GM19099 (cell line): Measurements from ENCODE around the gene ITPR1.
A peak's percentile ranks its signal among the peaks of the same experiment; 100 is the strongest.

ENCODE experiments used
- POLR2A ChIP-seq: IDR thresholded peaks from 3 replicates; pipeline ENCODE4 v1.6.1; 2011; ENCODE audit warnings: low read depth; ENCODE audit not compliant: insufficient read length; ENCODE audit errors: extremely low read depth

Gene ITPR1

DNA sequence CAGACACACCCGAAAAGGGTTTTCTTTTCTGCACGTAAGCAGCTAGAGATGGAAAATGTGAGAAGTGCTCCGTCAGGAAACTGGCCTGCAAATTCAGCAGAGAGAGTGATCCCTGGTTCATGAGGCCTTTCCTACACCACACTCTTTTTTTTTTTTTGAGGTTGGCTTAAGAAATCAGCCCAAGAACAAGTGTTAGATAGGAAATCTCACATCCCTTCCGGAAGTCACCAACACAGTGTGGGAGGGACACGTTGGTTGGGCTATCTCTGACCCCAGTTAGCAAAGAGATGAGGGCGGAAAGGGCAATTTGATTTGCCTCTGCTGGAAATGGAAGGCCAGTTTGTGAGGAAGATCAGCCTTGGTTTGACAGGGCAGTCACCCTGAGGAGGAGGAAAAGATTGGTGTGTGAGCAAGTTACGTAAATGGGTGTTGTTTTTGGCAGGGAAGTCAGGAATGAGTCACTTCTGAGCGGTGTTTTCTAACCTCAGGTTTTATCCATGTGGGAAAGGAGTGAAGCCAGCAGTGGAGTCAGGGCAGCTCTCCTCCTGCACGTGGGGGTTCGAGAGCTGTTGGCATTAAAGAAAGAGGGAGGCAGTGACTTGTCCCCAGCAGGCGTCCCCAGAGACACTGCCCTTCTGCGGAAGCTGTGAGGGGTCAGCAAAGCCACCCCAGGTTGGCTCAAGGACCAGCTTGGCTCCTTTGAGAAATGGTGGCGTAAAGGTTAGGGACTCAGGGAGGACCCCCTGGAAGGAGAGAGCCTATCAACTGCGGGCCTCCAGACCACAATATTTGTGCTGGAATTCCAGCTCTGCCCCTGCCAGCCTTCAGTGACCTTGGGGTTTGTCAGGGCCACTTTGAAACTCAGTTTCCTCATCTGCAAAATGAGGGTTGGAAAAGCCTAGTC, 248.5 kb downstream of the ITPR1 start:
- TF ChIP-seq POLR2A: no peak

- TF ChIP-seq POLR2A: no peak
Measured at GRCh38 chr3:4742359-4742758, 249.2 kb downstream of the ITPR1 start.

DNA sequence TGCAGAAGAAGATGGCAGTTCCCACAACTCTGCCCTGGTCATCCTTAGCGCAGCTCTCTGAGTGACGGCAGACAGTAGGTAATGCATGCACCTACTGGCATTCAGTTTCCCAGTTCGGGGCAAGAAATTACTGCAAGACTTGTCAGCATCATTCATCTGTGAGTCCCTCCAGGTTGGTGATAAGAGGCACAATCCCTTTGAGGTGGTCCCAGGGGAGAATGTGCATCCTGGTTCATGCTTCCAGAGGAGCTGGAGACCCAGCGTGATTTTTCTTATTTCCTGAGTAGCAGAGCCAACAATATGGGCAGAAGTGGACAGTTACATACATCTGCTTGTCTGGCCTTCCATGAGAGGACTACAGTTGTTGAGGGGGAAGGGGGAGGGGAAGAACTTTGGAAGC, 250.2 kb downstream of the ITPR1 start:
- TF ChIP-seq POLR2A: no peak

- TF ChIP-seq POLR2A: no peak
Measured at GRCh38 chr3:4744405-4745234, 251.5 kb downstream of the ITPR1 start.

- no peak for TF ChIP-seq POLR2A
Measured at GRCh38 chr3:4745235-4745610, 252.1 kb downstream of the ITPR1 start.

DNA sequence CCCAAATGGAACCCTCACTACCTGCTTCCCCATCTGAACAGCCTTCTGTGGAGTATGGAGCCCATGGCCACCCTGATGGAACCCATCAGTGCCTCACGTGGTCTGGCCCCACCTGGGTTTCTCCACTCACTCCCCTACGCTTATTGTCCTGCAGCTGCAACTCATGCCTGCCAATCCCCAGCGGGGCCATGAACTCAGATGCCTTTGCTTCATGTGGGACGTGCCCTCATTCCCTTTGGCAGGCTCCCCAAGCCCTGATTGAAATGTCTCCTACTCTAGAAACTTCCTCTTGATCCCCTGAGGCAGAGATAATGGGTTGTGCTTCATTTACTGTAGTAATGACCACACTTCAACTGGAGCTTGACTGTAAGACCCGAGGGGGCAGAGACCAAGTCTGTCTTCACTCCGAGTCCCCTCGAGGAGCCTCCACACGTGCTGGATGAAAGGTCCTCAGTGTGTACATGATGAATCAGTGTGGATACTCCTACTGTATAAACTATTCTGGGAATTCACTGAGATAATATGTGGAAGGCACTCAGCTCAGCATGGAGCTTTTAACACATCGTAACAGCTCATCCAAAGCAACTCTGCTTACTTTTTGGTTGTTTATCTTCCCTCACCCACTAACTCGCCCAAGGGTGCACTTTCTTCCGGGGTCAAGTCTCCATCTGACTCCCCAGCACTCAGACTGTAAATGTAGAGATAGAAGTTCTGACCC, 253.3 kb downstream of the ITPR1 start:
- no peak for TF ChIP-seq POLR2A

DNA sequence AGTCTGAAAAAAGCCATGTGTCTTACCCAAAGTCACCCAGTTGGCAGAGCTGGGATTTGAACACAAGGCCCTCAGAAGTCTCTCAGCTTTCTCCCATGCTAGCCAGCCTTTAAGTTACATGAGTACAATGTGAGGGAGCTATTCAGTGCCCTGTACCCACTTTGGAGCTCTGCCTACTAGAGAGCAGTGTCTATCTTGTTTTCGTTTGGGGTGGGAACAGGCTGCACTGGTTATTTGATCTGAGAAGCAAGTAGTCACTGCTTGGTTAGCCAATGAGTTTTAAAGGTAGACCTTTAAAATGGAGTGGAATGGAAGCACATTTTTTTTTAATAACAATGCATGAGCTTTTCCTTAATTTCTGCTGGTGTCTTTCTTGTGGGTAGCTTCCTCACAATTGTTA, 255.0 kb downstream of the ITPR1 start:
- TF ChIP-seq POLR2A: no peak

- TF ChIP-seq POLR2A: no peak
Measured at GRCh38 chr3:4748701-4749378, 255.7 kb downstream of the ITPR1 start.

- no peak for TF ChIP-seq POLR2A
Measured at GRCh38 chr3:4749567-4750002, 256.4 kb downstream of the ITPR1 start.

DNA sequence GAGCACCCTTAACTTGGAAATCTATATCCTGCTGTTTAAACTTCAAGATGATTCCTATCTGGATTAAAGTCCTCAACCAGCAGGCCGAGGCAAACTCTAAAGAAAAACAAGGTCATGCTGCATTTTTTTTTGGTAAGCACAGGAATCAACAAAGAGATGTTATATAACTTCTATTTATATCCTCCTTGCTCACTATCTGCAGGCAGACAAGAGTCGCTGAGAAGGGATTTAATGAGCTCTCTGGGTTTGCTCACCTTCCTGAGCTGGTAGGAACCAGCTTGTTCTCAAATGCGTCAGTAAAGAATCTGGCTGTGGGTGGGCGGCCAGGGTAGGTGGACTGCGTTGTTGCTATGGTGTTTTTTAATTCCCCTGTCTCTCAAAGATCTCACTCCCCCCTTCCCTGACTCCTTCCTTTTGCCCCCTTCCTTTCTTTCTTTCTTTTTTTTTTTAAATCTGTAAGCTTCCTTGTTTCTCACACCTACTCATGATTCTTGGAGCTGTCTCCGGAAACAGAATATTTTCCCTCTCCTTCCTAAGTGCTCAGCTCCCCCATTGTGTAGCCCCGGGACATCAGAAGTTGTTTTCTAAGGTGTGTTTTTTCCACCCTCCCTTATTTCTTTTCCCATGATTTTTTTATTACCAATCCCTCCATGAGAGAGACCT, 257.3 kb downstream of the ITPR1 start:
- no peak for TF ChIP-seq POLR2A

- no peak for TF ChIP-seq POLR2A
Measured at GRCh38 chr3:4751029-4751501, 257.9 kb downstream of the ITPR1 start.

DNA sequence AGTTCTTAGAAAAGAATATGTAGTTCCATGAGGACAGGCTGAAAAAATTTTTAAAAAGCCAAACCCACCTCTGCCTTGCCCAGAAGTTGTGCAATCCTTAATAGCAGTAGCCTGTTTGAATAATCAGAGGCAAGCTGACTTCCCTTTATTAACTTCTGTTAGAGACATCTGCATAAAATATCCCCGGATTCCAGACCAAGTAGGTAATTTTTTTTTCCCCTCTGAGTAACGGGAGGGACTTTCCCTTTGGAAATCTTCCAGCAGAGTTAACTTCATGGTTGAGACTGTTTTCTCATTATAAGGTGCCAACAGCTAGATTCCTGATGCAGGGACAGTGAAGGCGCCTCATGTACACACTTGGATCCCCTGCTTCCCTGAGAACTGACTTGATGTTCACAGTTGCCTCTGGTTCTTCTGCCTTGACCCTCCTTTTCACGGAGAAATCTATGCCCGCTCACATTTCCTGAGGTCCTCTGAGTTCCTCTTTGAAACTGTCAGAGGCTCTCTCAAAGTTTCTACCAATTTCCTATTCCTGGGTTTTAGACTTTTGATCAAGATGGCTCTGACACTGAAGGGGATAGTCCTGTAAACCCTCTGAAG, 258.5 kb downstream of the ITPR1 start:
- peak; percentile 28 for TF ChIP-seq POLR2A

GRCh38 chr3:4752201-4753072, 259.3 kb downstream of the ITPR1 start:
- TF ChIP-seq POLR2A: no peak

DNA sequence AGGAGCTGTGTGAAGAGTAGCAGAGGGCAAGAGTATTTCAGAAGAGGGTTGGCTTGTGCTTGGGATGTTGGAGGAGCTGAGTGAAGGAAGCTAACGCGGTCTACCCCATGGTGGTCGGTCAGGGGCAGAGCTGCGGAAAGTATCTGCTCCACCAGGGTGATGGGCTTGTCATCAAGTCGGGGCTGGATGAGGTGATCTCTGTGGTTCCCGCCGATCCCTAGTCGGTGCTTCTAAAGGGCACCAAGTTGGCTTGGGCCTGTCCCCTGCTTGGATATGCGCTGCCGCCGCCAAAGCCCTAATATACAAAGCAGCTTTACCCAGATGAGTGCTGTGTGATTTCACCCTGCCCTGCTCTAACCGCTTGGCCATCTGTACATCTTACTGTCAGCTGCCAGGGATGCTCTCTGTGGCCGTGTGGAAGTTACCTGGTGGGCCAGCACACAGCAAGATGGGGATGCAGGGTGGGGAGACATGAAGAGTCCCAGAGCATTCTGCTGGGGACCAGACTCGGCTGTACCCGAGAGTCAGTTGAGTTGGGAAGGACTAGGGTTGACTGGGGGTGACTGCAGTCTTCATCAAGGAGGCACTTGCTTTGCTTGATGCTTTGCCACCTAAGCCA, 260.0 kb downstream of the ITPR1 start:
- TF ChIP-seq POLR2A: peak; percentile 38
